Osteocyte (in vitro differentiated cells): ENCODE measurements around the gene CATSPERB. TPM values are rescaled to one million over a fixed set of nuclear protein-coding genes. Genes with fewer than 3 reads are reported as not detected.
"Not testable (repeated sequence)": the region's sequence is repeated elsewhere in the genome, so short reads cannot be mapped to it uniquely, and the experiment has no call there.

Experiments used
- DNase-seq: peaks from one replicate; pipeline ENCODE4 v3.0.0; 2021; ENCODE audit warnings: mixed read lengths; ENCODE audit not compliant: unreplicated experiment; ENCODE audit errors: extremely low spot score
- H3K27ac Mint-ChIP-seq: one replicate; pipeline ENCODE4 v1.8.0; 2021; ENCODE audit warnings: mild to moderate bottlenecking, mixed read lengths; ENCODE audit not compliant: unreplicated experiment
- H3K27me3 Mint-ChIP-seq: one replicate; pipeline ENCODE4 v1.8.0; 2021; ENCODE audit warnings: mixed read lengths; ENCODE audit not compliant: unreplicated experiment
- H3K36me3 Mint-ChIP-seq: one replicate; pipeline ENCODE4 v1.8.0; 2021; ENCODE audit warnings: mixed read lengths; ENCODE audit not compliant: unreplicated experiment
- H3K4me1 Mint-ChIP-seq: one replicate; pipeline ENCODE4 v1.8.0; 2021; ENCODE audit warnings: mixed read lengths; ENCODE audit not compliant: unreplicated experiment
- H3K4me3 Mint-ChIP-seq: one replicate; pipeline ENCODE4 v1.8.0; 2021; ENCODE audit warnings: mild to moderate bottlenecking, moderate library complexity, mixed read lengths; ENCODE audit not compliant: unreplicated experiment
- H3K9me3 Mint-ChIP-seq: one replicate; pipeline ENCODE4 v1.8.0; 2021; ENCODE audit warnings: mixed read lengths; ENCODE audit not compliant: unreplicated experiment
- total RNA-seq: library from RNA; stranded (reverse); gene quantifications from 2 replicates; pipeline ENCODE4 v1.2.1, GENCODE V29; 2021
- TF ChIP-seq, protein P1 (sequence below): fragments of 200-600 bp; sonication (generic); IDR thresholded peaks from 2 replicates; pipeline ENCODE4 v1.5.0; 2021; ENCODE audit warnings: antibody characterized with exemption, mild to moderate bottlenecking, moderate library complexity

The CATSPERB gene
- total RNA-seq, 1 donor from 2014 or later, result not detected

DNA sequence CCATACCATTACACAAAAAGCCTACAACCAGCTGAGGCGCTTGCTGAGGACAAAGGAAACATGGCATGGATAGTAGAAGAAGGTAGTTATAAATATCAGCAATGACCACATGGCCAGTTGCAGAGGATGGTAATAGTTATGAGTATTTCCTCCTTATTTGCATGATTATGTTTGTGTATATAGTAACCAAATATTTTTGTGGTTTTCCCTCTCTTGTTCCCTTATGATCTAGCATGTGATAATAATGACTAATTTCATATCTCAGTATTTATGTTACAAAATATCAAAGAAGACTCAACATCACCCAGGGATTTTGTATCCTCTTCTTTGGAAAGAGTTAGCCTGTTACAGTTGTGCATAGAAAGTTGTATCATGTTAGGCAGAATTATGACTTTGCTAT is 13.5 kb upstream of the CATSPERB start:
- TF ChIP-seq, protein P1, sequence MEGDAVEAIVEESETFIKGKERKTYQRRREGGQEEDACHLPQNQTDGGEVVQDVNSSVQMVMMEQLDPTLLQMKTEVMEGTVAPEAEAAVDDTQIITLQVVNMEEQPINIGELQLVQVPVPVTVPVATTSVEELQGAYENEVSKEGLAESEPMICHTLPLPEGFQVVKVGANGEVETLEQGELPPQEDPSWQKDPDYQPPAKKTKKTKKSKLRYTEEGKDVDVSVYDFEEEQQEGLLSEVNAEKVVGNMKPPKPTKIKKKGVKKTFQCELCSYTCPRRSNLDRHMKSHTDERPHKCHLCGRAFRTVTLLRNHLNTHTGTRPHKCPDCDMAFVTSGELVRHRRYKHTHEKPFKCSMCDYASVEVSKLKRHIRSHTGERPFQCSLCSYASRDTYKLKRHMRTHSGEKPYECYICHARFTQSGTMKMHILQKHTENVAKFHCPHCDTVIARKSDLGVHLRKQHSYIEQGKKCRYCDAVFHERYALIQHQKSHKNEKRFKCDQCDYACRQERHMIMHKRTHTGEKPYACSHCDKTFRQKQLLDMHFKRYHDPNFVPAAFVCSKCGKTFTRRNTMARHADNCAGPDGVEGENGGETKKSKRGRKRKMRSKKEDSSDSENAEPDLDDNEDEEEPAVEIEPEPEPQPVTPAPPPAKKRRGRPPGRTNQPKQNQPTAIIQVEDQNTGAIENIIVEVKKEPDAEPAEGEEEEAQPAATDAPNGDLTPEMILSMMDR, result no peak
- H3K27ac Mint-ChIP-seq, result no peak overlapping the region
- no peaks in the 10 kb centered on the region for H3K4me1 Mint-ChIP-seq
- peaks cover 12% of the 10 kb centered on the region for H3K27me3 Mint-ChIP-seq
- no peaks in the 10 kb centered on the region for H3K36me3 Mint-ChIP-seq
- no peak overlapping the region for H3K4me3 Mint-ChIP-seq
- no peak for DNase-seq
- H3K9me3 Mint-ChIP-seq, result no peaks in the 10 kb centered on the region

DNA sequence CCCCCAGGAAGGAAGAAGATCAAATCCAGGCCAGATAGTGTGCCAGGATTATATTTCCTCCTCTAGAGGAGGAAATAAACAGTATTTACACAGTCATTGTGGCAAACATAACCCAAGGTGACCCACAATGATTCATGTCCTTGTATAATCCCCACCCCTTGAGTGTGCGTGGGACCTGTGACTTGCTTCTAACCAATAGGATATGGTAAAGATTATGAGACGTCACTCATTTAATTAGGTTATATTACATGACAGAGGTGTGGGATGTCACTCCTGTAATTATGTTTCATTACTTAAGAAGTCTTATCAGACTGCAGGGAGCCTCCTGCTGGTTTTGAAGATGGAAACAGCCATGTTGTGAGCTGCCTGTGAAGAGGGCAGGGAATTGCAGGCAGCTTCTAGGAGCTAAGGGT is 12.2 kb upstream of the CATSPERB start:
- H3K27ac Mint-ChIP-seq, result no peak overlapping the region
- H3K4me1 Mint-ChIP-seq, result no peaks in the 10 kb centered on the region
- TF ChIP-seq, protein P1, result no peak
- no peak overlapping the region for H3K4me3 Mint-ChIP-seq
- peaks cover 12% of the 10 kb centered on the region for H3K27me3 Mint-ChIP-seq
- no peaks in the 10 kb centered on the region for H3K36me3 Mint-ChIP-seq
- DNase-seq, result no peak
- H3K9me3 Mint-ChIP-seq, result no peaks in the 10 kb centered on the region

DNA sequence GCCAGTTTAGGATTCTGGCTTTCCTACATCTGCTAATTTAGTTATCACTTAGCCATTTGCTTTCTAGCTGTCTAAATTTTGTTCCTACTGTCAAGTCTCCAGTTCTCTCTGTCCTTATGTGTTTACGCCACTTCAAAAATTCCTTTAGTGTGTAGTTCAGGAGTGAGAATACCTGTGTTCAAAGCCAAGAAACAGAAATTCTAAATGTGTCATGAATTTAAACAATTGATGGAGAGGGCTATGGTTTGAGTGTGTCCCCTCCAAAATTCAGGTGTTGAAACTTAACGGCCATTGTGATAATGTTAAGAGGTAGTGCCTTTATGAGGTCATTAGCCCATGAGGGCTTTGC is 11.4 kb upstream of the CATSPERB start:
- Mint-ChIP-seq H3K36me3 (no peaks in the 10 kb centered on the region), H3K4me1 (no peaks in the 10 kb centered on the region), H3K4me3 (no peak overlapping the region), H3K27me3 (peaks cover 11% of the 10 kb centered on the region), H3K9me3 (no peaks in the 10 kb centered on the region), H3K27ac (no peak overlapping the region)
- TF ChIP-seq, protein P1, result no peak
- no peak for DNase-seq

- Mint-ChIP-seq H3K9me3 (no peaks in the 10 kb centered on the region), H3K4me3 (no peak overlapping the region), H3K4me1 (no peaks in the 10 kb centered on the region), H3K27ac (no peak overlapping the region), H3K27me3 (peaks cover 6% of the 10 kb centered on the region), H3K36me3 (no peaks in the 10 kb centered on the region)
- TF ChIP-seq, protein P1, result no peak
- DNase-seq, result no peak
These were observed 10.9 kb upstream of the CATSPERB start for GRCh38 chr14:91742621-91743304.

DNA sequence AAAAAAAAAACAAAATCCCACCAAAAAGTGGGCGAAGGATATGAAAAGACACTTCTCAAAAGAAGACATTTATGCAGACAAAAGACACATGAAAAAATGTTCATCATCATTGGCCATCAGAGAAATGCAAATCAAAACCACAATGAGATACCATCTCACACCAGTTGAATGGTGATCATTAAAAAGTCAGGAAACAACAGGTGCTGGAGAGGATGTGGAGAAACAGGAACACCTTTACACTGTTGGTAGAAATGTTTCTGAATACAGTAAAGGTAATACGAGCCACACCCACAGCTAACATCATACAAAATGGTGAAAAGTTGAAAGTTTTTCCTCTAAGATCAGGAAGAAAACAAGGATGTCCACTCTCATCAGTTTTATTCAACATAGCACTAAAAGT is 8.0 kb upstream of the CATSPERB start:
- not testable (repeated sequence) for DNase-seq, H3K9me3 Mint-ChIP-seq, H3K4me1 Mint-ChIP-seq, H3K4me3 Mint-ChIP-seq, H3K36me3 Mint-ChIP-seq, H3K27me3 Mint-ChIP-seq, H3K27ac Mint-ChIP-seq

DNA sequence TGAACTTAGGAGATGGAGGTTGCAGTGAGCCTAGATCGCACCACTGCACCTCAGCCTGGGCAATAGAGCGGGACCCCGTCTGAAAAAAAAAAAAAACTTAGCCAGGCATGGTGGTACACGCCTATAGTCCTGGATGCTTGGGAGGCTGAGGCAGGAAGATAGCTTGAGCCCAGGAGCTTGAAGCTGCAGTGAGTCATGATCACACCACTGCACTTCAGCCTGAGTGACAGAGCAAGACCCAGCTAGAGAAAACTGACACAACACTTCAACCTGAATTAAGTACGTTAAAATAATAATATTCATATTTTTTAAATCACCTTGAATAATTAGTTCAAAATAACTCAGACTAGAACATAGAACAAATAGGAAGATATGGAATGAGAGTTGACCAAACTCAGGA is 5.7 kb upstream of the CATSPERB start:
- Mint-ChIP-seq H3K4me1 (no peaks in the 10 kb centered on the region), H3K27me3 (no peaks in the 10 kb centered on the region), H3K4me3 (no peak overlapping the region), H3K36me3 (no peaks in the 10 kb centered on the region), H3K9me3 (no peaks in the 10 kb centered on the region), H3K27ac (no peak overlapping the region)
- no peak for DNase-seq
- TF ChIP-seq, protein P1, result no peak
